Measurements from ENCODE around the gene CHSY3.

GRCh38 chr5:130216286-130216685 lies 312.0 kb downstream of the CHSY3 start:
- TF ChIP-seq, protein P1, sequence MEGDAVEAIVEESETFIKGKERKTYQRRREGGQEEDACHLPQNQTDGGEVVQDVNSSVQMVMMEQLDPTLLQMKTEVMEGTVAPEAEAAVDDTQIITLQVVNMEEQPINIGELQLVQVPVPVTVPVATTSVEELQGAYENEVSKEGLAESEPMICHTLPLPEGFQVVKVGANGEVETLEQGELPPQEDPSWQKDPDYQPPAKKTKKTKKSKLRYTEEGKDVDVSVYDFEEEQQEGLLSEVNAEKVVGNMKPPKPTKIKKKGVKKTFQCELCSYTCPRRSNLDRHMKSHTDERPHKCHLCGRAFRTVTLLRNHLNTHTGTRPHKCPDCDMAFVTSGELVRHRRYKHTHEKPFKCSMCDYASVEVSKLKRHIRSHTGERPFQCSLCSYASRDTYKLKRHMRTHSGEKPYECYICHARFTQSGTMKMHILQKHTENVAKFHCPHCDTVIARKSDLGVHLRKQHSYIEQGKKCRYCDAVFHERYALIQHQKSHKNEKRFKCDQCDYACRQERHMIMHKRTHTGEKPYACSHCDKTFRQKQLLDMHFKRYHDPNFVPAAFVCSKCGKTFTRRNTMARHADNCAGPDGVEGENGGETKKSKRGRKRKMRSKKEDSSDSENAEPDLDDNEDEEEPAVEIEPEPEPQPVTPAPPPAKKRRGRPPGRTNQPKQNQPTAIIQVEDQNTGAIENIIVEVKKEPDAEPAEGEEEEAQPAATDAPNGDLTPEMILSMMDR (IDR thresholded peaks at IDR 0.05) = no peak
- TF ChIP-seq POLR2A (IDR thresholded peaks at IDR 0.05) = no peak
